Heart left ventricle (tissue), 16 donors: ENCODE results near the gene FANCF. TPM values are rescaled to one million over a fixed set of nuclear protein-coding genes. Genes with fewer than 3 reads are reported as not detected.

Experiments
- ATAC-seq, 4 donors: fragments of 200-7000 bp; cut with Tn5 transposase; one replicate each; pipeline ENCODE4 v1.9.1; 2020 to 2022; ENCODE audit warnings: moderate library complexity in 4 of 4, mild to moderate bottlenecking in 3 of 4, moderate number of reproducible peaks in 1 of 4
- DNase-seq, 5 donors: peaks; one replicate each; pipeline ENCODE4 v3.0.0-alpha.2; 2020
- H3K27ac ChIP-seq, 12 donors: fragments of 200-600 bp; sonication (generic) in 4 of 12; one replicate each; pipeline versions ENCODE4 v1.5.0 to v1.8.0; 2016 to 2022; ENCODE audit warnings: mild to moderate bottlenecking in 2 of 12
- H3K27me3 ChIP-seq, 9 donors: fragments of 200-600 bp; sonication (generic) in 2 of 9; one replicate each; pipeline versions ENCODE4 v1.5.1 to v1.8.0; 2016 to 2022; ENCODE audit warnings: mild to moderate bottlenecking in 3 of 9
- H3K36me3 ChIP-seq, 9 donors: fragments of 200-600 bp; sonication (generic) in 2 of 9; one replicate each; pipeline versions ENCODE4 v1.5.0 to v1.8.0; 2018 to 2022; ENCODE audit warnings: mild to moderate bottlenecking in 2 of 9
- H3K4me1 ChIP-seq, 12 donors: fragments of 200-600 bp; sonication (generic) in 4 of 12; one replicate each; pipeline versions ENCODE4 v1.5.0 to v1.8.0; 2016 to 2022; ENCODE audit warnings: mild to moderate bottlenecking in 3 of 12
- H3K4me3 ChIP-seq, 12 donors: fragments of 200-600 bp; sonication (generic) in 4 of 12; one replicate each; pipeline versions ENCODE4 v1.5.0 to v1.8.0; 2017 to 2022; ENCODE audit warnings: mild to moderate bottlenecking in 9 of 12, moderate library complexity in 4 of 12
- H3K9me3 ChIP-seq, 12 donors: fragments of 200-600 bp; sonication (generic) in 4 of 12; one replicate each; pipeline versions ENCODE4 v1.5.0 to v1.8.0; 2016 to 2022; ENCODE audit warnings: mild to moderate bottlenecking in 1 of 12
- CTCF ChIP-seq, 12 donors: fragments of 200-600 bp; sonication (generic) in 4 of 12; IDR thresholded peaks; one replicate each; pipeline versions ENCODE4 v1.5.0 to v1.8.0; 2018 to 2022; ENCODE audit warnings: antibody characterized with exemption in 12 of 12, mild to moderate bottlenecking in 5 of 12
- POLR2A ChIP-seq, 2 donors: fragments of 450-650 bp; IDR thresholded peaks; one replicate each; pipeline ENCODE4 v1.6.1; 2017; ENCODE audit warnings: antibody characterized with exemption in 2 of 2, mild to moderate bottlenecking in 2 of 2, moderate library complexity in 2 of 2
- WGBS, 4 donors: extraction: QIAGEN DNeasy Blood & Tissue Kit in 2 of 4; methylation state at CpG; one replicate each; pipeline versions ENCODE4 v1.1.5 to v1.1.7; 2013 to 2018; 5-methylcytosine and 5-hydroxymethylcytosine counted together
- intact Hi-C, 10 donors: fragments of 100-400 bp; cut with DNase I; formaldehyde crosslinking; loops; one replicate each; pipeline versions ENCODE4 v1.11.1 to v1.14.2; 2022
- polyA plus RNA-seq, 2 donors: library from polyadenylated mRNA; stranded (reverse); fragments of 200-250 nt; gene quantifications; one replicate each; pipeline ENCODE4 v1.2.3, GENCODE V29; 2013
- total RNA-seq, 9 donors: library from RNA; depleted of rRNA in 2 of 9; stranded (reverse); fragments of >200 nt in 2 of 9; fragmentation: NEBNext Ultra II Directional in 3 of 9; extraction: Animal tissue kit (Norgen Biotek cat#: 25700) in 3 of 9; gene quantifications; one replicate each; pipeline versions ENCODE4 v1.1.0 to v1.2.4, GENCODE V29; 2016 to 2023
- donor health status: ischemic (EF 13 %, LVEDD 7.1; RV severe dilation, severe dysfunction).
- donor health status: healthy with polysubstance abuse.
- donor health status: DM: no; HTN: yes; CAD: no.
- donor health status: DM: no; HTN: no; CAD: no.
- donor health status: ischemic (EF 25% LVEDD 6.9; RV normal size, moderate dysfunction).
- donor health status: ischemic (EF 25% LVEDD 5.7; RV mildly dilated, moderate dysfunction).
- donor health status: healthy.
- donor health status: DM: yes; HTN: yes; CAD: no.
- donor health status: ischemic (EF 35%, LVEDD 5.7; RV mildly dilated, moderate dysfunction).
- donor health status: nonischemic (EF 11% LVEDD 7.7; RV severe dilation, severe dysfunction).
- donor health status: DM: yes; HTN: yes; CAD: no.
- donor health status: PGD.
- donor health status: ischemic (EF 29% LVEDD 5.4; RV normal size, mild dysfunction).
- donor health status: nonischemic (EF 23%, LVEDD 6.1; RV moderate dilation, normal function).

Gene FANCF
- total and polyA plus RNA-seq, 11 donors, result 3.4 to 8.6 (median 6.2) TPM

GRCh38 chr11:22624742-22625447 is 728 bp downstream of the FANCF start:
- intact Hi-C loops, result loop anchor here in 5 of 10 donors (5.0 to 10.0 kb wide), 7 partner anchors 42 to 293 kb away; partner anchors contain the start of genes SVIP (in 2 of the 5) and GAS2 (in 1 of the 5)
- ATAC-seq (peak; percentile 75 to 83 (median 80)), DNase-seq (peak in 4 of 5 donors; percentile 49 to 72 (median 66))
- WGBS, 4 donors, result 3 to 26% (median 6%) methylated on average over 4 to 31 of the region's 31 CpGs
- Histone ChIP-seq H3K36me3 (no peaks in the 10 kb centered on the region), H3K4me3 (peak overlapping the region; percentile 59 to 95 (median 80)), H3K4me1 (peaks cover 0 to 19% (median 12%) of the 10 kb centered on the region in 12 donors), H3K27me3 (no peaks in the 10 kb centered on the region), H3K9me3 (no peaks in the 10 kb centered on the region), H3K27ac (peak overlapping the region; percentile 59 to 97 (median 89))
- TF ChIP-seq CTCF (IDR thresholded peaks at IDR 0.05) (peak in 7 of 12 donors; percentile 19 to 55 (median 47)), POLR2A (IDR thresholded peaks at IDR 0.05) (no peak)

- Histone ChIP-seq H3K4me1 (no peaks in the 10 kb centered on the region), H3K4me3 (no peak overlapping the region), H3K36me3 (no peaks in the 10 kb centered on the region), H3K27me3 (no peaks in the 10 kb centered on the region), H3K27ac (no peak overlapping the region), H3K9me3 (peaks cover 0 to 4% (median 0%) of the 10 kb centered on the region in 12 donors)
- 83 to 93% (median 89%) methylated on average over 2 to 5 of the region's 5 CpGs for WGBS, 4 donors
- ATAC-seq, result no peak
- TF ChIP-seq POLR2A (IDR thresholded peaks at IDR 0.05) (no peak), CTCF (IDR thresholded peaks at IDR 0.05) (no peak)
- intact Hi-C loops, result no loop called here
- no peak for DNase-seq
Observed at GRCh38 chr11:22617868-22618267, 7.8 kb downstream of the FANCF start.

- no peak overlapping the region for H3K27ac ChIP-seq
- H3K4me1 ChIP-seq, result no peaks in the 10 kb centered on the region
- H3K4me3 ChIP-seq, result no peak overlapping the region
- ATAC-seq (no peak), DNase-seq (no peak)
- H3K9me3 ChIP-seq, result no peaks in the 10 kb centered on the region
- H3K27me3 ChIP-seq, result no peaks in the 10 kb centered on the region
- WGBS, 4 donors, result 28 to 58% (median 37%) methylated on average over 1 of the region's 1 CpG
- intact Hi-C loops, result no loop called here
- no peaks in the 10 kb centered on the region for H3K36me3 ChIP-seq
- no peak for TF ChIP-seq CTCF (IDR thresholded peaks at IDR 0.05)
- no peak for TF ChIP-seq POLR2A (IDR thresholded peaks at IDR 0.05)
Observed at GRCh38 chr11:22603933-22604332, 21.7 kb downstream of the FANCF start.

GRCh38 chr11:22602504-22602903 is 23.1 kb downstream of the FANCF start:
- Histone ChIP-seq H3K27me3 (no peaks in the 10 kb centered on the region), H3K27ac (no peak overlapping the region), H3K9me3 (no peaks in the 10 kb centered on the region), H3K4me1 (no peaks in the 10 kb centered on the region), H3K4me3 (no peak overlapping the region), H3K36me3 (no peaks in the 10 kb centered on the region)
- DNase-seq, result no peak
- no peak for TF ChIP-seq POLR2A (IDR thresholded peaks at IDR 0.05)
- no peak for TF ChIP-seq CTCF (IDR thresholded peaks at IDR 0.05)
- ATAC-seq, result no peak
- intact Hi-C loops, result no loop called here
